ENCODE results near the gene CEP55.

- TF ChIP-seq CTCF (IDR thresholded peaks at IDR 0.05; ENCODE audit: low read depth, low read length, missing input control) (no peak), MAX (IDR thresholded peaks at IDR 0.05) (no peak), HNF4A (conservative IDR thresholded peaks at IDR 0.05) (no peak), REST (IDR thresholded peaks at IDR 0.05) (no peak), GABPA (IDR thresholded peaks at IDR 0.05 in 1 of 2, conservative IDR thresholded peaks at IDR 0.05 in 1 of 2) (no peak)
Observed at GRCh38 chr10:93452143-93452542, 44.3 kb upstream of the CEP55 start.
